Epithelial cell of proximal tubule (primary cell): ENCODE data around the gene MEX3A. TPM values are rescaled to one million over a fixed set of nuclear protein-coding genes. Genes with fewer than 3 reads are reported as not detected.
A peak's percentile ranks its signal among the peaks of the same experiment; 100 is the strongest.
"Not testable (repeated sequence)": the region's sequence is repeated elsewhere in the genome, so short reads cannot be mapped to it uniquely, and the experiment has no call there.

Source experiments
- DNase-seq: peaks from one replicate; pipeline ENCODE4 v3.0.0-alpha.2; 2011; ENCODE audit warnings: low read depth
- H3K4me3 ChIP-seq: 2 replicates; pipeline ENCODE4 v1.5.1; 2011; ENCODE audit warnings: low read depth, mild to moderate bottlenecking, low read length
- CTCF ChIP-seq: conservative IDR thresholded peaks from 2 replicates; pipeline ENCODE4 v1.5.1; 2012; ENCODE audit warnings: low read depth, mild to moderate bottlenecking, low read length
- total RNA-seq: library from RNA; depleted of rRNA; stranded (reverse); fragments of >200 nt; gene quantifications from 2 replicates; pipeline ENCODE4 v1.2.3, GENCODE V29; 2015

Gene MEX3A
- total RNA-seq, 1 donor from 2014 or later, result 14.8 TPM

- H3K4me3 ChIP-seq, result peak overlapping the region; percentile 41
- no peak for TF ChIP-seq CTCF
- no peak for DNase-seq
Measured at GRCh38 chr1:156122086-156122485, 39.8 kb upstream of the MEX3A start.

- TF ChIP-seq CTCF, result no peak
- no peak for DNase-seq
- H3K4me3 ChIP-seq, result peak overlapping the region; percentile 6
Measured at GRCh38 chr1:156121457-156121856, 39.2 kb upstream of the MEX3A start.

GRCh38 chr1:156121005-156121404 lies 38.7 kb upstream of the MEX3A start:
- H3K4me3 ChIP-seq, DNase-seq: not testable (repeated sequence)

- no peak for TF ChIP-seq CTCF
- no peak for DNase-seq
- H3K4me3 ChIP-seq, result peak overlapping the region; percentile 2
Measured at GRCh38 chr1:156120318-156120717, 38.1 kb upstream of the MEX3A start.

GRCh38 chr1:156119503-156120209 lies 37.4 kb upstream of the MEX3A start:
- TF ChIP-seq CTCF, result no peak
- H3K4me3 ChIP-seq, result peak overlapping the region; percentile 36
- no peak for DNase-seq

GRCh38 chr1:156118177-156118868 lies 36.1 kb upstream of the MEX3A start:
- no peak for DNase-seq
- peak overlapping the region; percentile 100 for H3K4me3 ChIP-seq
- no peak for TF ChIP-seq CTCF

- no peak for DNase-seq
- TF ChIP-seq CTCF, result no peak
- peak overlapping the region; percentile 100 for H3K4me3 ChIP-seq
Measured at GRCh38 chr1:156117414-156118176, 35.3 kb upstream of the MEX3A start.

GRCh38 chr1:156116731-156117130 lies 34.5 kb upstream of the MEX3A start:
- not testable (repeated sequence) for DNase-seq
- peak overlapping the region; percentile 100 for H3K4me3 ChIP-seq
